Kidney glomerular epithelial cell (primary cell): ENCODE results near the gene CCNL2.

Experiments used
- DNase-seq: peaks from one replicate; lab custom pipeline; 2025; lab: John Stamatoyannopoulos, UW

The CCNL2 gene

DNA sequence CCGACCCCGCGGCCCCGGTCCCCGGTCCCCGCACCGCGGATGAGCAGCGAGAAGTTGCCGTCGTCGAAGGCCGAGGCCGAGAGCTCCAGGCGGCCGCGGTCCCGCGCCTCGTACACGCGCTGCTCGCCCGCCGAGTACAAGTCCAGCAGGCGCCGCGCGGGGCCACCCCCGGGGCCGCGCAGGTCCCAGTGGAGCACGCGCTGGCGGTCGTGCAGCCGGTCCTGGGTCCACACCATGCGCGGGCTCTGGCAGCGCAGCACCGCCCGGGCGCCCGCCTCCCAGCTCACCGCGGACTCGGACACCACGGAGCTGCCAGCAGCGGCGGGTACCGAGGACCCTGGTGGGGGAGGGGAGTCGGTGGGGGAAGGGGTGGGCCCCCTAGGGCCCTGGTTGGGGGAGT, 43.7 kb downstream of the CCNL2 start:
- no peak for DNase-seq

DNA sequence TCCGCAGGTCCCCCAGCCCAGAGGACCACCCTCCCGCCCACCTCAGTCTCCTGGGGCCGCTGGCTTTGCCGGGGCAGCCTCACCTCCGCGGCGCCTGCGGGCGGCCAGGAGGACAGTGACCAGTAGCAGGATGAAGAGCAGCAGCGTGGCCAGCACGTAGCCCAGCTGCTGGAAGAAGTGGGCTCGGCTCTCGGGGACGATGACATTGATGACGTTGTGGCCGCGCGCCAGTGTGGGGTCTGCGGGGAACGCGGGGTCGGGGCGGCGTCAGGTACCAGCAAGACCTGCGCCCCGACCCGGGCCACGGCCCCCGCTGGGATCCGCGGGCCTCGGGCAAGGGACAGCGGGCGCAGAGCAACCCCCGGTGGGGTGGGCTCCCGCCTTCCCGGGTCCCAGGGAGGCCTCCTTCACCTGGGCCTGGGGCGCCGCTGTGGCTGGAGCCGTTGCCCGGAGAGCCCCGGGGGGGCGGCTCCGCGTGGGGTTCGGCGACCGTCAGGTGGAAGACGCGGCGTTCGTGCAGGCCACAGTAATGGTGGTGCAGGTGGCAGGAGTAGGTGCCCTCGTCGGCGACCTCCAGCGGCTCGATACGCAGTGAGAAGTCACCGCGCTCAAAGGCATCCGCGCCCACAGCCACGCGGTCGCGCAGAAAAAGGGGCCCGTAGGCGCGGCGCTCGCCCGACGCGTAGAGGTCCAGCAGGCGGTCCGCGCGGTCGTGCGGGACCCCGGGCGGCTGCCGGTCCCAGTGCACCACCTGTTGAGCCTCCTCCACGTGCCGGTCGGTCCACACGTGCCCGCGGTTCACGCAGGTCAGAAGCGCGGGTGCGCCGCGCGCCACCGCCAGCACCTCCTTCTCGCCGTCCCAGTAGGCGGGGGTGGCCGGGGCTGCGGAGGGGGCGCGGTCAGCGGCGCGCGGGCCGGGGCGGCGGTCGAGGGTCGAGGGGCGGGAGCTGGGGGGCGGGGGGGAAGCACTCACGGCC, 44.6 kb downstream of the CCNL2 start:
- no peak for DNase-seq

DNA sequence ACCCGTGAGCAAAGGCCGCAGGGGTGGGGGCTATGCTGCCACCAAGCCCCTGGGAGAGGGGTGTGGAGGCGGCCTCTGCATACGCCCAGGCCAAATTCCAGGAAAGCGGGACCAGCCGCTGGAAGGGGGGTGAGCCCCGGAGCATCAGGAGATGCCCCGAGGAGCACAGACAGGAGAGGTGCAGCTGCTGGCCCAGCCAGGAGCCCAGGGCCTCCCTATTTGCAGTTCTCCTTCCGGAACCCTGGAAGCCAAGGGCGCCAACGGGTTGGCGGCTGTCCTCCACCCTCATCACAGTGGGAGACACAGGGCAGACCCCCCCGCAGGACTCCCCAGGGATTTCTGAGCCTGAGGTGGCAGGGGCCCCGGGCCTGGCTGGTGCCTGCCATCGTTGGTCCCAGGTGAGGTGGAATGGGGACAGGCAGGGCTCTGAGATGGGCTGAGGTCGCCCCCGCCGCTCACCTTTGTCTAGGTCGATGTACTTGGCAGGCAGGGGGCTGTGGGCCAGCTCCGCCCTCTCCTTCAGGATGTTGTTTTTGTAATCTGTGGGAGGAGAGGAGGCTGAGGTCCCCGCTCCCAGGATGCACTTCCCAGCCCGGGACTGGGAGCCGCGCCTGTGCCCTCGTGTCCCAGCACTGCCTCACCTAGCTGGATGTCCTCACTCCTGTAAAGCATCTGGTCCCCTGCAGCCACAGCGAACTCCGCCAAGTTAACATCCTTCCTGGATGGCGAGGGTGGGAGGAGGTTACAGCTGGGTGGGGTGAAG, 45.6 kb downstream of the CCNL2 start:
- DNase-seq = no peak

DNA sequence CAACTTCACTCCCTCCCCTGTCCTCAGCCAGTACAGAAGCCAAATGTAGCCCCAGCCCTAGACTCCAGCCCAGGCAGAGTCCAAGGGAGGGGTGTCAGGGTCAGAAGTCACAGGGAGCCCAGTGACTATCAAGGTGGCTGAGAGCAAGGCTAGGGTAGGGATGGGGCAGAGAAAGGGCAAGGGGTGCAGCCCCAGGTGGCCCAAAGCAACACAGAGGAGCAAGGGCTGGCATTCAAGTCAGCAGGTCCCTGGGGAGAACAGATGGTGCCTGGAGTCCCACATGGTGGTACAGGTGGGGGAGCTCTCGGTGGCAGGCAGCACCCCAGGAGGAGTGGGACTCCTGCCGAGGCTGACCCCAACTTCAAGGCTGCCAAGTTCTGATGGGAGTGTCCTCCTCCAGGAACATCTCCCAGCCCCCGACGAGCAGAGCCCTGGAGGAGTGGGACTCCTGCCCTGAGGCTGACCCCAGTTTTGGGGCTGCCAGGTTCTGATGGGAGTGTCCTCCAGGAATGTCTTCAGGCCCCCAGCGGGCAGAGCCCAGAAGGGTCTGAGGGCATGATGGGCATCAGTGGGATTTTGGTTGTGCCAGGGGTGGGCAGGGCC, 46.2 kb downstream of the CCNL2 start:
- no peak for DNase-seq

DNA sequence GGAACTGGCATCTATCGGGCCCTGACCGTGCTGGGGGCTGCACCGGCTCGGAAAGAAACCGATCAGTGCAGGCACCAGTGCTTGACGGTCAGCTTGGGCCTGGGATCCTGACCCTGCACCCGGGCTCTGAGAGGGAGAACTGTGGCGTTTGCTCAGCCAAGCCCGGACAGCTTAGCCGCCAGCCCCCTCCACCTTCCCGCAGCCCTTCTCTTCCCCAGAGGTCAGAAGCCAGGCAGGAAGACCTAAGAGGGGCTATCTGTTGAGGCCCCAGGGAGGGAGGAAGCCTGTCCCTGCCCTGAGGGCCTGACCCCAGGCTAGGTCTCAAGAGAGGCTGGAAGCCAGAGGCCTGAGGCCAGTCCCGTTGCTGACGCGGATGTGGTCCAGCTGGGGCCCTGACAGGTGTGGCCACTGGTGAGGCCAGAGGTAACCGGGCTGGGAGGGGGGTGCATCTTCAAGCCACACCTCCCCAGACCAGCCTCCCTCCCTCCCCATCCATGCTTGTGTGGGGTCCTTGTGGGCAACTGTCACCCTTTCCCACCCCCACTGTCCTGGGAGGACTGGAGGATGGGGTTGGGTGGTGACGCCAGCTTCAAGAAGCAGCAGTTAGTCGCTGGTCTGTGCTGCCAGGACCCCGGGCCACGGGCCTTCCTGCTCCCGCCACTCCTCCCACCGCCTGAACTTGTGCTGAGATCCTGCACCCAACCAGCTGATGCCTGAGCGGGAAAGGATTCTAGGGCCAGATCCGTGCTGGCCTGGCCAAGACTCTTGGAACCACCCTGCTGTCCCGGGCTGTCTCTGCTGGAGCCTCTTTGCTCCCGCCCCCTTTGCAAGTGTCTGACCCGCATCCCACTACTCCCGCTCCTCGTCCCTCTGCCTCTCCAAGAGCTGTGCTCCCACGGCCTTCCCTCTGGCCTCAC, 47.4 kb downstream of the CCNL2 start:
- DNase-seq = no peak

DNA sequence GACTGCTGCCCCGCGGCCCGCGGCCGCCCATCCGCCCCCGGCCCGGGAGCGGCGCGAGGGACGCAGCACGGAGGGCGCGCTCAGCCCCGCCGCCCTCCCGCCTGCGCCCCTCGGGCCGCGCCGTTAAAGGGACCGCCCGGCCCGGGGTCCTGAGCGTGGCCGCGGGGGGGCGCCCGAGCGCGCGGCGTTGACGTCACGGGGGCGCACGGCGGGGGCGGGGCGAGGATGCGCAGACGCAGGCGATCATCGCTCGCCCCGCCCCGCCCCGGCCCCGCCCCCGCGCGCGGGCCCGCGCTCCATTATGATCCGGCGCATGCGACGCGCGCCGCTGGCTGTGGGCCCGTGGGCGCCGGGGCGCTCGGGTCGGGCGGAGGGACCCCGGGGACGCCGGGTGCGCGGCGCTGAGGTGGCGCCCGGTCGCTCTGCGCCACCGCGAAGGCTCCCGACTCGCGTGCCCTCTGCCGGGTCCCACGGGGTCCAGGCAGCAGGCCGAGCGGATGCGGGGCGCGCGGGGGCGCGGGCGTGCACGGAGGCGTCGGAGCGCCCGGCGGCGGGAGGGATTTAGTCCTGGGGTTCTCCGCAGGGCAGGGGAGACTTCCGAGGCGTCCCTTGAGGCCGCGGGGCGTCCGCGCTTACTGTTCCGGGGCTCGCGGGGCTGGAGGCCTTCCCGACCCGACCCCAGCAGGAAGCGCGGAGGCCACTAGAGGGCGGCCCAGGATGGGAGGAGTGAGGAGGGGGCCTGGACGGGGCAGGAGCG, 49.7 kb downstream of the CCNL2 start, which contains the start of gene DVL1:
DVL1 (minus strand) TSS at position 163 of the 757 bp plus-strand sequence. CDS start 353 bp downstream, outside the sequence.
- DNase-seq = peak; percentile 18

DNA sequence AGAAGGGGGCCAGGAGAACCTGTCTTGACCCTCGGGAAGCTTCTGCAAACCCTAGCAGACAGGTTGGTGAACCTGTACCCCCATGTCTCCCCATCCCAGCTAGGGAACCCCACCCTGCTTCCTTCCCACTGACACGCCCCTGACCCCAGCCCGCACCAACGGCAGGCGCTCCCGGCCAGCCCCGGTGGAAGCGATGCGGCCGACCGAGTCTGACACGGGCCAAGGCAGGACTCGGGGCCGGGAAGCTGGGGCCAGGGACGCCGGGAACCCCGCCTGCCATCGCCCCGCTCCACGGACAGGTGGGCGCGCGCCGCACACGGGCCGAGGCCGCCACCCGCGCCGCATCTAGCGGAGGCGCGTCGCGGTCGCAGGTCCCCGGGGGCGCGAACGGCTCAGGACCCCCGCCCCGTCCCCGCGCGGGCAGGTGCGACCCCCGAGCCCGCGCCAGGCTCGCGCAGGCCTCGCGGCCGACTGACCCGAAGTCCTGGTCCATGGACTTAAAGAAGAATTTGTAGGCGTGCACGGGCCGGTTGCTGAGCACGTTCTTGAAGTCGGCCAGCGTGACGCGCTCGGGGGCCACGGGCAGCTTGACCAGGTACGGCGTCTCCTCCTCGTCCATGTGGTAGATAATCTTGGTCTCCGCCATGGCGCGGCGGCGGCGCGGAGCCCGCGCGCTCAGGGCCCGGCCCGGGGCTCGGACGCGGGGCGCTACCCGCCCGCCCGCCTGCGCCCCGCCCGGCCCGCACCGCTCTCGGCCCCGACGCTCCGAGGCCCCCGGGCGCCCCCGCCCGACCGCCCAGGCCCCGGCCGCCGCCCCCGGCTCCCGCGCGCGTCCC, 50.5 kb downstream of the CCNL2 start:
- no peak for DNase-seq

DNA sequence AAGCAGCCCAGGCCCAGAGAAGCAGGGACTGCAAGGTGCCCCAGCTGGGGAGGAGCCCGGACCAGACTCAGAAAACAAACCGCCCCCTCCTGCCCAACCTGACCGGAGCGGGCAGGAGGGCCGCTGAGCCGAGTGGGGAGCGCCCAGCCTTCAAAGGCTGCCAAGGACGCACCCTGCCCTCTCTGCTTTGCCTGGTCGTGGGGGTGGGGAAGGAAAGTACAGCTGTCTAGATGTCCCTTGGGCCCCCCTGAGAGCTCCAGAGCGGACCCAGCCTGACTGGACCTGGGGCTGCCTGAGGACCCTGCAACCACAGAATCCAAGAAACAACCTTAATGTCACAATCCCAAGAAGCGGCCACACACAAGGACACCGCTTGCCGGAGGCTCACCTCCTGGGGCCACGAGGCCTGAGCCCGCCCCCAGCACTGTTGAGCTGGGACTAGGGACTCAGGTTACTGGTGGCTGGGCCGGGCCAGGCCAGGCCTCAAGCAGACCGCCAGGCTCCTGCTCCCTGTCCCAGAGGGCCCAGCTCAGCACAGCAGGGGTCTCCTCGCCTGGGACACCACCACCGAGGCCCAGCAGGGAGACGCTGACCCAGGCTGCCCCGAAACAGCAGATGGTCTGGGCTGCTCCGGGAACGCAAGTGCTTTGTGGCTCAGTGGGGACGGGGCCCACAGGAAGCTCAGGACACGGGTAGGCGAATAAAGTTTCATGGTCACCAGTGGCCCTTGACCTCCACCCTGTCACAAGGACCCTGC, 51.3 kb downstream of the CCNL2 start:
- DNase-seq = no peak

DNA sequence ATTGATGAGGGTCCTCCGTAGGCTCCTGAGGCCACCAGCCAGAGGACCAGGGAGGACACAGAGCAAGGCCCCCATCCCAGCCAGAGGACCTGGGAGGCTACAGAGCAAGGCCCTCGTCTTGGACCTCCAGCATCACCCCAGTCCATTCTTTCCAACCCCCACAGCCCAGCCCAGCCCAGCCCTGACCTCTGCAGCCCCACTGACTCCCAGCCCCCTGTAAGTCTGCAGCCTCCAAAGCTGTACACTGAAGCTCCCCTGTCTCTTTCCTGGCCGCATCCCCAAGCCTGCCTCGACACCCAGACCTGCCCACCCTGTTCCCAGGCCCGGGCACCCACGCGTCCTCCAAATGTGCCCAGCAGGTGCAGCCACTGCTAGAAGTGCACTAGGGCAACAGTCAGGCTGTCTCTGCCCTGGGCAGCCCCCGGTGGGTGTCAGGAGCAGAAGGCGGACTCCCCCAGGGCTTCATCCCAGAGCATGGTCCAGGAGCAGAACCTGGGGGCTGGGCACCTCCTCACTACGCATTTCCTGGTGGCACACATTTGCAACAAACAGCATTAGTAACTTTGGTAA, 52.0 kb downstream of the CCNL2 start:
- no peak for DNase-seq

DNA sequence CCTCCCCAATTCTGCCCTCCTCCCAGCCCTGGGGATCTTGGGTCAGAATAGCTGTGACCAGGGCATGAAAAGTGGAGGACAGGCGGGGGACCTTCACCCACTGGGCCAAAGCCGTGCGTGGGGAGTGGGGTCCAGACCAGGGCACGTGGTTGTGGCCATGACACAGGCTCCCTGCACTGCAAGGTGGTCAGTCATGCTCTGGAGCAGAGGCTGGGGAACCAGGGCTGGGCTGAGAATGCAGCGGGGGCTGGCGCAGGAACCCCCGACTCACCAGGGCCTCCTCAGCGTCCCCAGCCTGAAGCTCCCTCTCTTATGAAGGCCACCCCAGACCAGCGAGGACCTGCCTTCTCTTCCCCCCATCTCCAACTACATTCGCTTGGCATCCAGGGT, 52.6 kb downstream of the CCNL2 start:
- DNase-seq = no peak

DNA sequence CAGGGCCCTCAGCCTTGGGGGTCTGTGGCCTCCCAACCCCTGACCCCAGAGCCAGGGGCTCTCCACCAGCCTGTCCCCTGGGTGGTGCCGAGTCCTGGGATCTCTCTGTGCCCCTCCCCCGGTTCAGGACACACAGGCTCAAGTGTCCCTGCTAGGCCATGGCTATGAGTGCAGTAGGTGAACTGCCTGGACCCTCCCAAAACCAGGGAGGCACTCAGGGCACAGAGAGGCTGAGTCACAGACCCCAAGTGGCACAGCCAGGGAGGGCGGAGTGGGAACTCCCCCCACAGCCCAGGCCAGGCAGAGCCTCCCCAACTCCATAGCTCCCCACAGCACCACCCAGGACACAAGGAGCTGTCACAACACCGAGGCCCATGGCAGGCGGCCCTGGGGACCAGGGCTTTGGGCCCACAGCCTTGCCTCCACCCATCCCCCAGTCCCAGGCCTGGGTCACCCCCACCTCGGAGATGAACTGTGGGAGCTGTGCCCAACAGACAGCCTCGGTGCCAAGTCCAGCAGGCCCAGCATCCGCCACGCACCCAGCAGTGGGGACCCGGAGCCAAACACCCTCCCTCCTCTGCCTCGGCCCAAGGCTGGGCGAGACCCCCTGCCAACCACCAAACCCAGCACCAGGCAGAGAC, 53.2 kb downstream of the CCNL2 start:
- no peak for DNase-seq

DNA sequence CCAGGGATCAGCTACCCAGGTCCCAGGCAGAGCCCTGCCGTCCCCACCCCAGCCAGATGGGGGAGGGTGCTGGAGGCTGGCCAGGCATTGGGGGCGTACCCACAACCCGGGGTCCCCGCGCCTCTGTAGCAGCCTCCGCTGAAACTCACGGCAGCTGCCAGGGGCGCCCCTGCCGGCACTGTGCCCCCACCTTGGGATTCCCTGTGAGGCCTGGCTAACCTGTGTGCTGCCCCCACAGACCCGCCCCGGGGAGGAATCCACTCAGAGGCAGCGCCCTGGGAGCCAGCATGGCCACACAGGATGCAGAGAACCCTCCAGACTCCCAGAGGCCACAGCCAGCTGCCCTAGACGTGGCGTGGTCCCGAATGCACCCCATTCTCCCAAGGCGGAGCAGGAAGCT, 53.8 kb downstream of the CCNL2 start:
- DNase-seq = no peak

DNA sequence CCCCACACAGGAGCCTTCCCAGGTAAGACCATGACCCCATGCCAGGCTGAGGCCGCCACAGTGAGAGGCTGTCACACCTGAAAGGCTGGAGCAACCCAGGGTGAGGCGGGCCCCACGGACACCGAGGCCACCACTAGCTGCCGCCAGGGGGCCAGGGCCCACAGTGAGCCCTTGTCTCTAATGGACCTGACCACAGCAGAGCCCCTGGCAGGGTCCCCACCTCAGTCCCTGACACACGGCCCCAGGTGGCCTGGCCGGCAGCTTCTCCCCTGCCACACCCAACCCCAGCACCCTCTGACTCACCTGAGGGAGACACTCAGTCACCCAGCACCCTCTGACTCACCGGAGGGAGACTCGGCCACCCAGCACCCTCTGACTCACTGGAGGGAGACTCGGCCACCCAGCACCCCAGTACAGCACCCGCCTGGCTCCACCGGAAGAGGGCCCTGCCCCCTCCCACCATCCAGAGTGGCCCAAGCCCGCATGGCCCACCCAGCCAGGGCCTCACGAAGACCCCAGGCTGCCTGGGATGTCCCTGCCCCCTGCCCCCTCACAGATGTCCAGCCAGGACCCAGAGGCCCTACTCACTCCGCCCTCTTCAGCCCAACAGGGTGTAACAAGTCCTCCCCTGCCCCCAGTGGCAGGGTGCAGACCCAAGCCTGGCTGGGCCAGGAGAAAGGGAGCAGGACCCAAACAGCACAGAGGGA, 54.3 kb downstream of the CCNL2 start:
- peak; percentile 48 for DNase-seq

DNA sequence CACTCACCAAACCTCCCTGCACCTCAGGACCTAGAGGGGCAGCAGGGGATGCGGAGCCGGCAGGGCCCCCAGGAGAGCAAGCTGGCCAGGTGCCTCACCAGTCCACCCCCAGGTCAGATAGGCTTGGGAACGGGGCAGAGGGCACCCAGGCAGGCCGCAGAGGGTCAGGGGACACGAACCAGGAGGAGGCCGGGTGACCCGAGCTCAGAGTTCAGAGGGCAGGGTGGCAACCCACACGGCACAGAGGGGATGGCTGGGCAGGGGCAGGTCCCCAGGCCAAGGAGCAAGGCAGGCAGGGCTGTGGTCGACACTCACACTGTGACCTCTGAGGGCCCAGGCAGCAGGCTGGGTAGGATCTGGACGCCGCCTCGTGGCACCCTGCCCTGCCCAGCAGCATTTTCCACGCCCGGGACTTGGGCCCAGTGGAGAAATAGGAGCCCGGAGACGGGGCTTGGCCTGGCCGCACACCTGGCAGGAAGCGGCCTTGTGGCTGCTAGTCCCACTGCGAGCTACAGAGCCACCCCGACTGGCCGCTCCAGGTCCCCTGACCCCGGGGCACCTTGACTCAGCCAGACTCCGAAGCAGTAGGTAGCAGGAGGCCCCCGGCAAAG, 55.2 kb downstream of the CCNL2 start:
- no peak for DNase-seq

DNA sequence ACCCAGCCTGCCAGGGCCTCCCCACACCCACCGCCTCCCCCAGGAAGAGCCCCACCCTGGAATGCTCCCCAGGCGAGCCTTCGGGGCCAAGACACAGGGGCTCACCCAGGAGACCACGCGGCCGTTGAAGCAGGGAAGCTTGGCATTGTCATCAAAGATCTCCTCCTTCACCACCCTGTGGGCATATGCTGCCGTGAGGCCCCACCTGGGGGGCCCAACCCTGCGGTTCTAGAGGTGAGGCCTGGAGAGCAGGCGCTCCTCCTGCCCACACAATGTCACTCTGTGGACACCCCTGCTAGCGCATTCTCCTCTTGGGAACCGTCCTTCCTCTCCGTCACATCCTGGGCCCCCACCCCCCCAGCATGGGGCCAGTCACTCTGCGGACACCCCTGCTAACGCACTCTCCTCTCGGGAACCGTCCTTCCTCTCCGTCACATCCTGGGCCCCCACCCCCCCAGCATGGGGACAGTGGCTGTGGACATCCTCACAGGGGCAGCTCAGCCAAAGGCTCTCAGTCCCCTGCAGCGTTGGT, 56.5 kb downstream of the CCNL2 start:
- DNase-seq = no peak

DNA sequence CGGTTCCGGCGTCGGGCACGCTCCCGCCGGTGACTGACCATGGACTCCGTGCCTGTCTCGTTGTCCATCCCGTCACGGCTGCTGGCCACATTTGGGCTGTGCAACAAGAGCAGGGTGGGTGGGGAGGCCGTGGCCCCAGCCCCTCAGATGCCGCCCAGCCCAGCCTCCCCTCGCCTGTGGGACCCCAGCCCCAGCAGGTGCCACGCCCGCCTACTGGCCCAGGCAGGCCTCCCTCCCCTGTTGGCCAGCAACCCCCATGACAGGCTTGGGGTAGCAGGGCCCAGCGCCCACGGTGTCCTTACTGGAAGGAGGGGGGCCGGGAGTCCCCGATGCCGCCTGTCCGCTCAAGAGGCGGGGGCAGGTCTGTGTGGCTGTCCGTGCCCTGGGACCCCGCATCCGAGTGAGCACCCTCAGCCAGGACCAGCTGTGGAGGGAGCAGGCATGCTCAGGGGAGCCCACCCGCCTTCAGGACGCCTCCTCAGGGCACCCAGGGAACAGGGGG, 57.0 kb downstream of the CCNL2 start:
- no peak for DNase-seq

DNA sequence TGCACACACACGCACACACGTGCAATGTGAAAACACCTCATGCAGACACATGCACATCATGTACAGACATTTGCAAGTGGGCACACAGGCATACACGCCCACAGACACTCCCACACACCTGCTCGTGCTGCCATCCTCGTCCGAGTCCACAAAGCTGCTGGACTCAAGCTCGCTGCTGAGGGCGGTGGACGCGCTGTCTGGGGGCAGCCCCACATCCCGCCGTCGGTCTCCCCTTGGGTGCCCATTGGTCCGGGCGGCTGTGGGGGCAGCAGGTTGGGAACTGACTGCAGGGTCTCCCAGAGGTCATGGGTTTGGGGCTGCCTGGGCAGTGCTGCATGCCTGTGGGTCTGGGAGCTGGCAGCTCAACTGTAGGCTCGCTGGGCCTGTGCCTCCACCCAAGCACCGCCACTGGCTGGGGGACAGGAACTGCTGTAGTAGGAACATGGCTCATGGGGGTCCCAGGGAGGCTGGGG, 57.5 kb downstream of the CCNL2 start:
- DNase-seq = no peak
